HG03432 (cell line): ENCODE data around the gene ZNF813.
A peak's percentile ranks its signal among the peaks of the same experiment; 100 is the strongest.
"Not testable (repeated sequence)": the region's sequence is repeated elsewhere in the genome, so short reads cannot be mapped to it uniquely, and the experiment has no call there.

ENCODE experiments used
- ATAC-seq: cut with Tn5 transposase; IDR thresholded peaks from one replicate; pipeline ENCODE4 v1.9.1; 2021; ENCODE audit warnings: mild to moderate bottlenecking, moderate library complexity; ENCODE audit not compliant: unreplicated experiment

The ZNF813 gene

DNA sequence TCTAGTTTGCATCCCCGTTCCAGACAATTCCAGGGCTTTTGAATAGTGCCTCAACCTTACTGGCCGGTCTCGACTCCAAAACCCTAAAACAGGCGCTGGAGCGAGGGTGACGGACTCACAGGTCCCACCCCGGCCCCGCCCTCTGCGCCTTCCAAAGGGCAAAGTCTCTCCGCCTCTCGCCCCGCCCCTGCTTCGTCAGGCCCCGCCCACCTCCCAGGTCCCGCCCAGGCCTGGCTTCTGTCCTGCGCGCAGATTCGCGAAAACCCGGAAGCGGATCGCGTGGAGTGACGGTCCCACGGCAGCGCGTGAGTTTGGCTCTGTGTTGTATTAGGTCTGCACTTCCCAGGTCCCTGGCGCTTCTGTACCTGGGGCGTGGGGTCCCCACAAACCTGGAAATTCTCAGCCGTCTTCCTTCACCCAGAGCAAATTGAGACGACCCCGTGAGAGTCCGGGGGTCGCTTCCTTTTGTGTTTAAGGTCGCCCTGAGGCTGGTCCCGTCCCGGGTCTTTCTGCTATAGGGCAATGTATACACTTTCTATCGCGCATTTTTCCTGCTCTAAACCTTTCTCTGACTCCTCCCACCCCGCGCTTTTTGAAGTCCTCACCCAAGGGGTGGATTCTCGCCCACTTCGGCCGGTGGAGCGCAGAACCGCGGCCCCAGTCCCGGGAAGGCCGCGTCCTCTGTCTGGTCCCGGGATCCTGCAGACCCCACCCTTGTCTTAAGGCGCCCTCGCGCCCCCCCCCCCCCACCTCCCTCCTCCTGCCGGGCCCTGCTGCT, at the start of gene ZNF813:
ZNF813 (plus strand) TSS at position 249 of the 778 bp plus-strand sequence. CDS start 16,090 bp downstream, outside the sequence.
- ATAC-seq, result peak; percentile 92

GRCh38 chr19:53420520-53421315, 46.8 kb upstream of the ZNF813 start:
- ATAC-seq, result not testable (repeated sequence)

DNA sequence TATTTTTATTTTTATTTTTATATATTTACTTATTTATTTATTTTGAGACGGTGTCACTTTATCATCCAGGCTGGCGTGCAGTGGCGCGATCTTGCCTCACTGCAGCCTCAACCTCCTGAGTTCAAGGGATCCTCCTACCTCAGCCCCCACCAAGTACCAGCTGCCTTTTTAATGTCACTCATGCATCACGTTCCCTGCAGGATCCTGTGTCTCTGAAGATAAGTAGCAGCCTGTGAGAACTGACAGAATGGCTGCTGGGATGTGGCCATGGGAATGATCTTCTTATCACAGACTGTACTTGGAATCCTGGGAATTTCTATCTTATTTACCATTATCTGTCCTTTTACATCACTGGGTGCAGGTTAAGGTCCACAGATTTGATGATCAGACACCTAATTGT, 45.0 kb upstream of the ZNF813 start:
- no peak for ATAC-seq

DNA sequence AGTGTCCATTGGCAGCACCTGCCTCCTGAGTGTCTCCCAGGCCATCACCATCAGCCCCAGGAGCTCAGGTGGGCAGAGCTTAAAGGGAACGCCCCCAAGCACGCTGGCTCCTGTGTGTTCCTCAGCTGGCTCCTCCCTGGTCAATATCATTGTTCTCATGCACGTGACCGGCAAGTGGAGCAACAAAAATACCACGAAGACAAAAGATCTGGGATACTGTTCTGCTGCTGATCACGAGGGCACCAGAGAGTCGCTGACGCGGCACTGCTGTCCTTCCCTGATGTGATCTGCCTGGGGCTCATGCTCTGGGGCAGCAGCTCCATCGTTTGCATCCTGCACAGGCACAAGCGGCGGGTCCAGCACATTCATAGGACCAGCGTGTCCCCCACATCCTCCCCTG, 44.5 kb upstream of the ZNF813 start:
- ATAC-seq, result not testable (repeated sequence)

DNA sequence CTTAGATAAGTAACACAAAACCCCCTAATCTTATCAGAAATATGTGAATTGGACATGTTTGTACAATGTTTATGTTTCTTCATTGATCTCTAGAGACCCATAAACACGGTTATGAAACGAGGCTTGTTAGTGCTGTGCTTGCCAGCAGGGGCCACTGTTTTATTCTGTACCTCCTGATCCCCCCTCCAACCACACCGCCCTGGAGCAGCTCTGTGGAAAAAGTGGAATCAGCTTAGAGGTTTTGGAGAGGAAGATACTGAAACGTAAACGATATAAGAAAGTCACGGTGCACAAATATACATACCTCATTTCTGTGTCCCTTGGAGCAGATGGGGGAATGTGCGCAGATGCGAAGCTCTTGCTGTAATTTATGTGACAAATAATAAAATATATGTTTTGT, 43.9 kb upstream of the ZNF813 start:
- ATAC-seq, result not testable (repeated sequence)

DNA sequence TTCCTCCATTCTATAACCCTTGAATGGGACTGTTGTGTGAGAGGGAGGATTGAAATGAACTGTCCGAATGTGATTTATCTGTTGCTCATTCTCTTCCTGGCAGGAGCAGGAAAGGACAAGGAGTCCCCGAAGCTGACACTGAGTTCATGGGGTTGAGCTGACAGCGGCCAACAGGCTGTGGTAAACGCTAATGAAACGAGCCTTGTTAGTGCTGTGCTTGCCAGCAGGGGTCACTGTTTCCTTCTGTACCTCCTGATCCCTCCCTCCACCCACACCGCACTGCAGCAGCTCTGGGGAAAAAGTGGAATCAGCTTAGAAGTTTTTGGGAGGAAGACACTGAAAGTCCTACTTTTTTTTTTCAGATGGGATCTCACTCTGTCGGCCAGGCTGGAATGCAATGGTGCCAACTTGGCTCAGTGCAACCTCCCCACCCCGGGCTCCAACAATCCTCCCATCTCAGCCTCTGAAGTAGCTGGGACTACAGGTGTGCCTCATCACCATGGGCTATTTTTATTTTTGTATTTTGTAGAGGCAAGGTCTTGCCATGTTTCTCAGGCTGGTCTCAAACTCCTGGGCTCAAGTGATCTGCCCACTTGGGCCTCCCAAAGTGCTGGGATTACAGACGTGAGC, 42.5 kb upstream of the ZNF813 start:
- ATAC-seq, result no peak

GRCh38 chr19:53431399-53432087, 36.0 kb upstream of the ZNF813 start, which contains the start of gene ZNF761:
Gene ZNF761, plus strand, starts transcription at chr19:53431984. Its CDS starts 15,285 bp downstream, at chr19:53447269.
- peak; percentile 97 for ATAC-seq

GRCh38 chr19:53432088-53432661, 35.4 kb upstream of the ZNF813 start:
- peak; percentile 30 for ATAC-seq

- not testable (repeated sequence) for ATAC-seq
These were observed 23.7 kb upstream of the ZNF813 start for GRCh38 chr19:53443809-53444208.

DNA sequence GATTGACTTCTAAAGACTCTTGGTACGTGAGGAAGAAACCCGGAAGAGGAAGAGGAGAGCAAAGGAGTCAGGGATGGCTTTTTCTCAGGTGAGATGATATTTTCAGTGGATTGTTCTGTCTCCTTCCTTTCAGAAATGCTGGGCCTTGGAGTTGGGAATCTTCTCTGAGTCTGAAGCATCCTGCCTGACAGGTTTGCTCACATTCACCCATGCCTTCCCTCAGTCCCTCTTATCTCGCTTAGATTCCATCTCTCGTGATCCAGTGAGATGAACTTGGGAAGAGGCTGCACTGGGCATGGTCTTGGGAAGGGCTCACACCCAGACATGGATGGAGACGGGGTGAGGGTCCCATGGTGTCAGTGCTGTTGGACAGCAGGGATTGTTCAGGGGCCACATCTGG, 20.3 kb upstream of the ZNF813 start:
- not testable (repeated sequence) for ATAC-seq

DNA sequence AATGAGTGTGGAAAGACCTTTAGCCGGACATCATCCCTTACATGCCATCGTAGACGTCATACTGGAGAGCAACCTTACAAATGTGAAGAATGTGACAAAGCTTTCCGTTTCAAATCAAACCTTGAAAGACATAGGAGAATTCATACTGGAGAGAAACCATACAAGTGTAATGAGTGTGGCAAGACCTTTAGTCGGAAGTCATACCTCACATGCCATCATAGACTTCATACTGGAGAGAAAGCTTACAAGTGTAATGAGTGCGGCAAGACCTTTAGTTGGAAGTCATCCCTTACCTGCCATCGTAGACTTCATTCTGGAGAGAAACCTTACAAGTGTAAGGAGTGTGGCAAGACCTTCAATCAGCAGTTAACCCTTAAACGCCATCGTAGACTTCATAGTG, 11.7 kb upstream of the ZNF813 start:
- no peak for ATAC-seq

GRCh38 chr19:53460131-53460721, 7.3 kb upstream of the ZNF813 start:
- ATAC-seq, result not testable (repeated sequence)

- ATAC-seq, result no peak
These were observed 5.7 kb upstream of the ZNF813 start for GRCh38 chr19:53461866-53462265.

GRCh38 chr19:53462861-53463260, 4.7 kb upstream of the ZNF813 start:
- no peak for ATAC-seq

DNA sequence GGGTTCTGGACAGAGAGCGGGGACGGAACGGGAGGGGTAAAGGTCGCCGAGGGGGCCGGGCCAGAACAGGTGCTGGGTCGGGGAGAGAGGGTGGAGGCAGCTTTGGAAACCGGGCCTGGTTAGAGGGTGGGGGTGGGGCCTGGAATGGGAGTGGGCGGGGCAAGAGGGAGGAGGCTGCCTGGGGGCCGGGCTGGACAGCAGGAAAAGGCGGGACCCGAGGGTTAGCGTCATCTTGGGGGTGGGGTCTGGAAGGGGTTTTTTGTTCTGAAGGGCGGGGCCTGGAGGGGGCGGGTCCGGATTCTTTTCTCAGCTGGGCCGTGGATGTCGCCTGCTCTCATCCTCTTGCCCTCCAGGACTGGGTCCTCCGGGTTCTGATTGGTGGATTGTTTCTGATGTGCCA, 4.3 kb upstream of the ZNF813 start:
- no peak for ATAC-seq

- ATAC-seq, result peak; percentile 19
These were observed 628 bp upstream of the ZNF813 start for GRCh38 chr19:53466726-53467484.

DNA sequence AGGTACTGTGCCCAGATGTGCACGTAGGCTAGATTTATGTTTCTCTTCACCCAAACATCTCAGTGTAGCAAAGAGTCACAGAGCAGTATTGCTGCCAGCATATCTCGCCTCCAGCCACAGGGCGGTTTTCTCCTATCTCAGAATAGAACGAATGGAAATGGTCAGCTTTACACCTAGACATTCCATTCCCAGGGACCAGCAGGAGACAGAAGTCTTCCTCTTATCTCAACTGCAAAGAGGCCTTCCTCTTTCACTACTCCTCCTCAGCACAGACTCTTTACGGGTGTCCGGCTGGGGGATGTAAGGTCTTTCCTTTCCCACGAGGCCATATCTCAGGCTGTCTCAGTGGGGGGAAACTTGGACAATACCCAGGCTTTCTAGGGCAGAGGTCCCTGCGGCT, 1.1 kb downstream of the ZNF813 start:
- not testable (repeated sequence) for ATAC-seq

DNA sequence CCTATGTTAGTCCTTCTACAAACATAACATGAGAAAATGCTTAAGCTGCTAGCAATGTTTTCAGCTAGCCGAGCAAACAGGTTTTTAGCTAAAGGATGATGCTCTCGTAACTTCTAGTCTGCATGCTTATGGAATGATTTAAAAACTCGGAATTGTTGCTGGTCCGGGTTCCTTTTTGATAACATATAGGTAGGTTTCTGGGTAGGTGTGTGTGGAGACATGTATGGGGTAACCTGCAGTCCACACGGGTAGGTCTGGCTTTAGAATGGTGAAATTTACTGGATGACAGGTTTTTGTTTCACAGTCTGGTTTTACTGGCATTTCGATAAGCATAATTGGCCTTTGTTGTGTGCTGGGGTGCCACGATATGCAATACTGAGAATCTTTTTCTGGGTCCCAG, 4.4 kb downstream of the ZNF813 start:
- no peak for ATAC-seq

DNA sequence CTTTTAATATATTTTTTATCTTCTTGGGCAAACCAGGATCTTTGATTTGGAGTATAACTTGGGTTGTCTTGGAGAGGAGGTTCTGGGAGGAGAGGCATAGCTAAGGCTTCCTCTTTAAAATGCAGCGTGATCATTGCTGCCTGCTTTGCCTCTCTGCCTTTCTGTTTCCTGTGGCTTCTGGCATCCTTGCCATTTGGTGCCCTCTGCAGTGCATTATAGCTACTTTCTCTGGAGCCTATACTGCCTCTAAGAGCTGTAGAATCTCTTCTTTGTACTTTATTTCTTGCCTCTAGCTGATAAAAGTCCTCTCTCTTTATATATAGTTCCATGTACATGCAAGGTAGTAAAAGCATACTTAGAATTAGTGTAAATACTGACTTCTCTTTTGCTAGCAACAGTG, 7.3 kb downstream of the ZNF813 start:
- not testable (repeated sequence) for ATAC-seq
